Measurements from ENCODE around the gene GALK2. TPM values are rescaled to one million over a fixed set of nuclear protein-coding genes. Genes with fewer than 3 reads are reported as not detected.

Gene GALK2
- total RNA-seq, 2 donors from 2014 or later = 21.5 to 35.6 TPM

DNA sequence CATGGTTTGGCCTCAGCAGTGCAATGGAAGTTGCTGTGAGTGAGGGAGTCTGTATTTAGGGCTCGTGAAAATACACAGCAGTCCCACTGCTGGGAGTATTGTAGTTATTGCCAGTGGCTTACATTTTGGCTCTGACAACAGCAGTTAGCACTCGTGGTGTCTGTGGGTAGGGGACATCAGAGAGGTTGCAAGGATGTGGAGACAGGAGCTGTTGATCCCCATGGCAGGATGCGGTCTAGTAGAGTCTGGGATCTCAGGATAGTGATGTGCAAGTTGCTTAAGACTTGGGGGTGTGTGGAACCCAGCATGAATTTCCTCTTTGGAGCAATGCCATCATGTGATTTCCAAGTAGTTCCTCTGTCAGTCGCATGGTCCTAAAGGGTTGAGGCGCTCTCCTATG lies 59.9 kb downstream of the GALK2 start:
- no peak for DNase-seq
- Histone ChIP-seq H3K4me3 (no peak overlapping the region), H3K4me1 (no peaks in the 10 kb centered on the region), H3K36me3 (replicated peaks in 1 of 2; ENCODE audit: insufficient read depth in 1 of 2, low read depth in 2 of 2) (no peaks in the 10 kb centered on the region), H3K9me3 (no peaks in the 10 kb centered on the region), H3K27me3 (no peaks in the 10 kb centered on the region), H3K27ac (no peak overlapping the region)
- ATAC-seq = no peak
- TF ChIP-seq, protein P1, sequence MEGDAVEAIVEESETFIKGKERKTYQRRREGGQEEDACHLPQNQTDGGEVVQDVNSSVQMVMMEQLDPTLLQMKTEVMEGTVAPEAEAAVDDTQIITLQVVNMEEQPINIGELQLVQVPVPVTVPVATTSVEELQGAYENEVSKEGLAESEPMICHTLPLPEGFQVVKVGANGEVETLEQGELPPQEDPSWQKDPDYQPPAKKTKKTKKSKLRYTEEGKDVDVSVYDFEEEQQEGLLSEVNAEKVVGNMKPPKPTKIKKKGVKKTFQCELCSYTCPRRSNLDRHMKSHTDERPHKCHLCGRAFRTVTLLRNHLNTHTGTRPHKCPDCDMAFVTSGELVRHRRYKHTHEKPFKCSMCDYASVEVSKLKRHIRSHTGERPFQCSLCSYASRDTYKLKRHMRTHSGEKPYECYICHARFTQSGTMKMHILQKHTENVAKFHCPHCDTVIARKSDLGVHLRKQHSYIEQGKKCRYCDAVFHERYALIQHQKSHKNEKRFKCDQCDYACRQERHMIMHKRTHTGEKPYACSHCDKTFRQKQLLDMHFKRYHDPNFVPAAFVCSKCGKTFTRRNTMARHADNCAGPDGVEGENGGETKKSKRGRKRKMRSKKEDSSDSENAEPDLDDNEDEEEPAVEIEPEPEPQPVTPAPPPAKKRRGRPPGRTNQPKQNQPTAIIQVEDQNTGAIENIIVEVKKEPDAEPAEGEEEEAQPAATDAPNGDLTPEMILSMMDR (IDR thresholded peaks at IDR 0.05) = no peak
- TF ChIP-seq POLR2A (IDR thresholded peaks at IDR 0.05) = no peak
- 80 to 93% methylated on average over 4 to 5 of the region's 5 CpGs for WGBS, 2 donors
- intact Hi-C loops (cut with DNase I) = loop anchor here (10.0 kb wide), 1 partner anchor 595 kb away; no protein-coding TSS in a partner anchor

DNA sequence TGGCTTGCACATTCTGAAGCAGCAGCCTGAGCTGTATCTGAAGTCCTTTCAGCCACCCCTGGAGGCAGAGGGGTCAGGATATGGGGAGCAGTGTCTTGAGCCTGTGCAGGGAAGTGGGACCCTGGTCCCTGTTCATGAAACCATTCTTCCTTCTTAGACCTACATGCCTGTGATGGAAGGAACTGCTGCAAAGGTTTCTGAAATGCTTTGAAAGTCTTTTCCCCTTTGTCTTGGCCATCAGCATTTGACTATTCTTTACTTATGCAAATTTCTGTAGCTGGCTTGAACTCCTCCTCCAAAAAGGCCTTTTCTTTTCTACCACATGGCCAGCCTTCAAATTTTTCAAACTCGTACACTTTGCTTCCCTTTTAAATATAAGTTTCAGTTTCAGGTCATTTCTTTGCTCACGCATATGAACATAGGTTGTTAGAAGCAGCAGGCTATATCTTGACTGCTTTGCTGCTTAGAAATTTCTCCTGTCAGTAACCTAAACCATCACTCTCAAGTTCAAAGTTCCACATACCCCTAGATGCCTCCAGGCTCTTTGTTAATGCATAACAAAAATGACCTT lies 62.3 kb downstream of the GALK2 start:
- H3K36me3 ChIP-seq (replicated peaks in 1 of 2; ENCODE audit: insufficient read depth in 1 of 2, low read depth in 2 of 2) = no peaks in the 10 kb centered on the region
- intact Hi-C loops (cut with DNase I) = no loop called here
- WGBS, 2 donors = 81 to 93% methylated on average over 2 of the region's 2 CpGs
- DNase-seq (no peak), ATAC-seq (no peak)
- no peak for TF ChIP-seq POLR2A (IDR thresholded peaks at IDR 0.05)
- TF ChIP-seq, protein P1 (IDR thresholded peaks at IDR 0.05) = no peak
- no peak overlapping the region for H3K27ac ChIP-seq
- H3K4me1 ChIP-seq = no peaks in the 10 kb centered on the region
- no peaks in the 10 kb centered on the region for H3K27me3 ChIP-seq
- H3K4me3 ChIP-seq = no peak overlapping the region
- H3K9me3 ChIP-seq = no peaks in the 10 kb centered on the region

DNA sequence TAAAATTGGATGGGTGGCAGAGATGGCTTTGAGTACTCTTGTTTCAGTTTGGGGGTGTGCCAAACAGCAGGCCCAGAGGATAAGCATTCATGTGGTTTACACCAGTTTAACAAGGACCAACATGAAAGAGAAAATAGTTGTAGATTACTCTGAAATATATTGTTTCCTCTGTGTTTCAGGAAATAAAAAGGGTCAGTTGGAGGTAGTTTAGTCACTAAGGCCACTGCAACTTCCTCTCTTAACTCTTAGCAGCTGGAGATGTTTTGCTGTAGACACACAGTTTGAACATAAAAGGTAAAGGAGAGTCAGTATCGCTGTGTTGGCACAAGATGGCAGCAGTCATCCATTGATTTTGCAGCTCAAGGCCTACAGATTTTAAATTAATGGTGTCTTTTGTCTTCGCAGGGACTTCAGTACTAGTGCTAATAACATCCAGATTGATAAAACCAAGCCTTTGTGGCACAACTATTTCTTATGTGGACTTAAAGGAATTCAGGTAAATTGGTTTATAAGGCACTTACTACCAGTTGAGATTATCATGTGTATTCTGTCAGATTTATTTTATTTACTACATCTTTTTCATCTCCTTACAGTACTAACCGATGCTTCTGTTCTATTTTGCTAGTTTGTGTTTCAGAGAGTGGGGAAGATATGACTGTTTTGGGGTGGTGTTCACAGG lies 65.5 kb downstream of the GALK2 start:
- DNase-seq (peak; percentile 32 to 57 (median 42)), ATAC-seq (peak; percentile 63)
- no peaks in the 10 kb centered on the region for H3K27me3 ChIP-seq
- intact Hi-C loops (cut with DNase I) = no loop called here
- H3K36me3 ChIP-seq (replicated peaks in 1 of 2; ENCODE audit: insufficient read depth in 1 of 2, low read depth in 2 of 2) = peaks cover 0 to 3% of the 10 kb centered on the region in 2 donors
- H3K27ac ChIP-seq = no peak overlapping the region
- H3K4me1 ChIP-seq = peaks cover 9% of the 10 kb centered on the region
- WGBS, 2 donors = 33 to 35% methylated on average over 3 of the region's 3 CpGs
- TF ChIP-seq, protein P1 (IDR thresholded peaks at IDR 0.05) = peak; percentile 4 to 68 (median 59)
- TF ChIP-seq POLR2A (IDR thresholded peaks at IDR 0.05) = no peak
- H3K9me3 ChIP-seq = no peaks in the 10 kb centered on the region
- no peak overlapping the region for H3K4me3 ChIP-seq

DNA sequence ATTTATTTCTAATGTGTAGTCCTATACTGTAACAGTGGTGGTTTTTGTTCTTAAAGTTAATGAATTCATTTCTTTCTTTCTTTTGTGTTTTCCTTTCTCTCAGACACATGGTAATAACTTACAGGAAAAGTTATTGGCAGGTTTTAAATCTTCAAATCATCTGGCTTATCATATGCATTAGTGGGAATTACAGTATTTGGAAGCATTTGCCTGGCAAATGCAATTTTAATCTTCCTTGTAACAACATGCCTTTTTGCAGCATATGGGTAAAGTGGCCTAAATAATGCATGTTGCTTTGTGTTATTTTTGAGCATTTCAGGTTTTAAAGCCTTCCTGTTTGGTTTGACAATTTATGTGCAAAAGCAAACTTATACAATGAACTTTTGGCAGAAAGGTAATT lies 66.8 kb downstream of the GALK2 start:
- H3K4me3 ChIP-seq = no peak overlapping the region
- no peaks in the 10 kb centered on the region for H3K9me3 ChIP-seq
- intact Hi-C loops (cut with DNase I) = no loop called here
- TF ChIP-seq, protein P1 (IDR thresholded peaks at IDR 0.05) = no peak
- TF ChIP-seq POLR2A (IDR thresholded peaks at IDR 0.05) = no peak
- no peak for ATAC-seq
- DNase-seq = no peak
- no peaks in the 10 kb centered on the region for H3K27me3 ChIP-seq
- H3K36me3 ChIP-seq (replicated peaks in 1 of 2; ENCODE audit: insufficient read depth in 1 of 2, low read depth in 2 of 2) = peaks cover 0 to 3% of the 10 kb centered on the region in 2 donors
- no peak overlapping the region for H3K27ac ChIP-seq
- peaks cover 9% of the 10 kb centered on the region for H3K4me1 ChIP-seq

DNA sequence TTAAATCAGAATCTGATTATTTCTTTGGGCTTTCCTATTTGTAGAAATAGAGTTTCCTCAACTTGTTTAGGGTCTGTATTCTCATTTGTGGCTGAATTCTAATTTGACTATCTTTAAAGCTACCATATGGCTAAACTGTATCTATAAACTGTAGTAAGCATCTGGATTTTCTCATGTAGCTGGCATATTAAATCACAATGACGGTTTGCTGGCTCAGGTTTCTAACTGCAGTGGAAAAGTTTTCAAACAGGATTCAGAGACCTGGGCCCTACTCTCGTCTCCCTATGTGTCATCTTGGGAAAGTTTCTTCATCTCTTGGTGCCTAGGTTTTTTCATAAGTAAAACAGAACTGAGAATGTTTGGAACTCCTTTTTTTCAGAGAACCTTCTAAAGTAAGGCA lies 68.3 kb downstream of the GALK2 start:
- intact Hi-C loops (cut with DNase I) = no loop called here
- peak; percentile 40 for ATAC-seq

More for the DNA sequence above, 68.3 kb downstream of the GALK2 start:
- H3K4me1 ChIP-seq = peaks cover 9% of the 10 kb centered on the region
- peaks cover 0 to 3% of the 10 kb centered on the region in 2 donors for H3K36me3 ChIP-seq (replicated peaks in 1 of 2; ENCODE audit: insufficient read depth in 1 of 2, low read depth in 2 of 2)
- TF ChIP-seq, protein P1 (IDR thresholded peaks at IDR 0.05) = no peak
- H3K4me3 ChIP-seq = no peak overlapping the region
- WGBS, 2 donors = 34 to 43% methylated on average over 2 of the region's 2 CpGs
- no peaks in the 10 kb centered on the region for H3K9me3 ChIP-seq
- peak in 1 of 4 donors; percentile 28 for DNase-seq
- H3K27me3 ChIP-seq = no peaks in the 10 kb centered on the region
- no peak overlapping the region for H3K27ac ChIP-seq

All from body of pancreas (tissue), 4 donors.